ENCODE measurements around the gene TMEM141.

GRCh38 chr9:136757751-136758140 lies 33.4 kb upstream of the TMEM141 start:
- TF ChIP-seq CTCF (IDR thresholded peaks at IDR 0.05): no peak
- no peak for TF ChIP-seq POLR2A (IDR thresholded peaks at IDR 0.05)
